Breast epithelium (tissue), 3 donors: ENCODE results near the gene FOXS1.

Experiments used
- CTCF ChIP-seq, 3 donors: fragments of 450-650 bp; IDR thresholded peaks; one replicate each; pipeline ENCODE4 v1.5.1; 2016 to 2017; ENCODE audit warnings: antibody characterized with exemption in 3 of 3, mild to moderate bottlenecking in 3 of 3, moderate library complexity in 3 of 3
- POLR2AphosphoS5 ChIP-seq, 3 donors: sonication (generic); formaldehyde crosslinking; IDR thresholded peaks; one replicate each; pipeline ENCODE4 v1.6.1; 2017; ENCODE audit warnings: antibody characterized with exemption in 3 of 3

DNA sequence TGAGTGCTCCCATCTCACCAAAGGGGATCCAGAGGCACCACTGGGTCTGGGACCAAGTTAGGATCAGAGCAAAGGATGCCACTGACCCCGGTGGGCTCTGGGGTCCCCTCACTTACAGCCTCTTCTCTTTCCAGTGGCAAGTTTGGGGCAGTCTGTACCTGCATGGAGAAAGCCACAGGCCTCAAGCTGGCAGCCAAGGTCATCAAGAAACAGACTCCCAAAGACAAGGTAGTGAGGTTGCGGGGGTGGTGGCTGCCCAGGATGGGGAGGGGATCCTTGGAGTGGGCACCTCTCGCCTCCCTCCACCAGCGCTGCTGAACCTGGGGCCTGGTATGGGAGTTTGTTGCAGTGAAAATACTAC lies 21.3 kb downstream of the FOXS1 start:
- TF ChIP-seq CTCF (IDR thresholded peaks at IDR 0.05) (no peak), POLR2AphosphoS5 (IDR thresholded peaks at IDR 0.05) (no peak)
